Upper lobe of left lung (tissue), 6 donors: ENCODE measurements around the gene ZFYVE9. TPM values are rescaled to one million over a fixed set of nuclear protein-coding genes. Genes with fewer than 3 reads are reported as not detected.

Experiments used
- ATAC-seq, 2 donors: fragments of 200-7000 bp; cut with Tn5 transposase; one replicate each; pipeline ENCODE4 v1.9.1; 2022; ENCODE audit warnings: mild to moderate bottlenecking in 2 of 2, moderate library complexity in 2 of 2; ENCODE audit not compliant: low FRiP score in 2 of 2
- DNase-seq, 2 donors: peaks; one replicate each; pipeline ENCODE4 v3.0.0-alpha.2; 2019 to 2020
- H3K27ac ChIP-seq, 4 donors: fragments of 200-600 bp; sonication (generic); one replicate each; pipeline ENCODE4 v1.5.1; 2016 to 2019
- H3K27me3 ChIP-seq, 4 donors: fragments of 200-600 bp; sonication (generic); one replicate each; pipeline ENCODE4 v1.5.1; 2017 to 2019
- H3K36me3 ChIP-seq, 4 donors: fragments of 200-600 bp; sonication (generic); one replicate each; pipeline ENCODE4 v1.5.1; 2016 to 2019
- H3K4me1 ChIP-seq, 4 donors: fragments of 200-600 bp; sonication (generic); one replicate each; pipeline ENCODE4 v1.5.1; 2018 to 2019
- H3K4me3 ChIP-seq, 4 donors: fragments of 200-600 bp; sonication (generic); one replicate each; pipeline ENCODE4 v1.5.1; 2017 to 2019; ENCODE audit warnings: mild to moderate bottlenecking in 2 of 4, moderate library complexity in 1 of 4
- H3K9me3 ChIP-seq, 4 donors: fragments of 200-600 bp; sonication (generic); one replicate each; pipeline ENCODE4 v1.5.1; 2018 to 2019
- CTCF ChIP-seq, 6 experiments: fragments of 450-650 bp in 4 of 6; fragments of 200-600 bp in 2 of 6; sonication (generic) in 2 of 6; IDR thresholded peaks; one replicate each; pipeline ENCODE4 v1.5.1; 2016 to 2019; ENCODE audit warnings: antibody characterized with exemption in 6 of 6
- EP300 ChIP-seq, 4 donors: sonication (generic); formaldehyde crosslinking; IDR thresholded peaks; one replicate each; pipeline ENCODE4 v1.5.1; 2017; ENCODE audit warnings: antibody characterized with exemption in 4 of 4, control low read depth in 2 of 4
- POLR2A ChIP-seq, 4 donors: fragments of 450-650 bp; IDR thresholded peaks; one replicate each; pipeline ENCODE4 v1.5.1; 2016 to 2017; ENCODE audit warnings: antibody characterized with exemption in 4 of 4, mild to moderate bottlenecking in 2 of 4
- POLR2AphosphoS5 ChIP-seq, 2 donors: sonication (generic); formaldehyde crosslinking; IDR thresholded peaks; one replicate each; pipeline ENCODE4 v1.5.1; 2017; ENCODE audit warnings: antibody characterized with exemption in 2 of 2
- WGBS, 2 donors: methylation state at CpG; one replicate each; pipeline ENCODE4 v1.1.5; 2017 to 2018; 5-methylcytosine and 5-hydroxymethylcytosine counted together
- total RNA-seq, 6 donors: library from RNA; depleted of rRNA in 4 of 6; stranded (reverse); fragments of >200 nt in 4 of 6; gene quantifications; one replicate each; pipeline versions ENCODE4 v1.1.0 to v1.2.1, GENCODE V29; 2016 to 2021
- donor health status: DM: no; HTN: no; CAD: no; lungs with moderate emphysema.
- donor health status: DM: no; HTN: yes; CAD: no; lungs with severe emphysema.

Gene ZFYVE9
- total RNA-seq, 6 donors from 2014 or later = 13.4 to 40.3 (median 19.6) TPM

- Histone ChIP-seq H3K27me3 (no peaks in the 10 kb centered on the region), H3K4me1 (peaks cover 10 to 16% (median 12%) of the 10 kb centered on the region in 4 donors), H3K27ac (no peak overlapping the region), H3K9me3 (no peaks in the 10 kb centered on the region), H3K36me3 (no peaks in the 10 kb centered on the region), H3K4me3 (no peak overlapping the region)
- ATAC-seq (peak in 1 of 2 donors; percentile 39), DNase-seq (no peak)
- 19 to 22% methylated on average over 1 of the region's 1 CpG for WGBS, 2 donors
- TF ChIP-seq POLR2A (IDR thresholded peaks at IDR 0.05) = no peak
- no peak for TF ChIP-seq CTCF (IDR thresholded peaks at IDR 0.05)
- no peak for TF ChIP-seq POLR2AphosphoS5 (IDR thresholded peaks at IDR 0.05)
Observed at GRCh38 chr1:52239708-52240001, 97.8 kb downstream of the ZFYVE9 start.

- H3K27me3 ChIP-seq = no peaks in the 10 kb centered on the region
- DNase-seq (no peak), ATAC-seq (no peak)
- TF ChIP-seq POLR2AphosphoS5 (IDR thresholded peaks at IDR 0.05) (no peak), EP300 (IDR thresholded peaks at IDR 0.05) (no peak), CTCF (IDR thresholded peaks at IDR 0.05) (no peak), POLR2A (IDR thresholded peaks at IDR 0.05) (no peak)
- no peaks in the 10 kb centered on the region for H3K9me3 ChIP-seq
- no peak overlapping the region for H3K27ac ChIP-seq
- H3K36me3 ChIP-seq = no peaks in the 10 kb centered on the region
- H3K4me1 ChIP-seq = peaks cover 10 to 16% (median 12%) of the 10 kb centered on the region in 4 donors
- no peak overlapping the region for H3K4me3 ChIP-seq
- WGBS, 2 donors = 34 to 64% methylated on average over 4 of the region's 4 CpGs
Observed at GRCh38 chr1:52240592-52241210, 98.8 kb downstream of the ZFYVE9 start.

GRCh38 chr1:52243221-52243987, 101.5 kb downstream of the ZFYVE9 start:
- no peaks in the 10 kb centered on the region for H3K9me3 ChIP-seq
- TF ChIP-seq POLR2AphosphoS5 (IDR thresholded peaks at IDR 0.05) = no peak
- TF ChIP-seq CTCF (IDR thresholded peaks at IDR 0.05) = no peak
- TF ChIP-seq POLR2A (IDR thresholded peaks at IDR 0.05) = no peak
- no peak for TF ChIP-seq EP300 (IDR thresholded peaks at IDR 0.05)
- H3K27me3 ChIP-seq = no peaks in the 10 kb centered on the region
- DNase-seq = no peak
- no peak overlapping the region for H3K27ac ChIP-seq
- no peaks in the 10 kb centered on the region for H3K36me3 ChIP-seq
- peaks cover 10 to 16% (median 12%) of the 10 kb centered on the region in 4 donors for H3K4me1 ChIP-seq
- H3K4me3 ChIP-seq = no peak overlapping the region
- ATAC-seq = no peak
- WGBS, 2 donors = 94 to 97% methylated on average over 3 of the region's 3 CpGs

GRCh38 chr1:52249831-52250230, 107.9 kb downstream of the ZFYVE9 start:
- H3K27me3 ChIP-seq = no peaks in the 10 kb centered on the region
- ATAC-seq = no peak

More at GRCh38 chr1:52249831-52250230, 107.9 kb downstream of the ZFYVE9 start:
- Histone ChIP-seq H3K4me1 (no peaks in the 10 kb centered on the region), H3K9me3 (no peaks in the 10 kb centered on the region), H3K36me3 (no peaks in the 10 kb centered on the region), H3K4me3 (no peak overlapping the region), H3K27ac (no peak overlapping the region)
- DNase-seq = no peak
- TF ChIP-seq POLR2A (IDR thresholded peaks at IDR 0.05) = no peak
- TF ChIP-seq EP300 (IDR thresholded peaks at IDR 0.05) = no peak
- TF ChIP-seq POLR2AphosphoS5 (IDR thresholded peaks at IDR 0.05) = no peak
- no peak for TF ChIP-seq CTCF (IDR thresholded peaks at IDR 0.05)
- WGBS, 2 donors = 94 to 95% methylated on average over 1 of the region's 1 CpG
